ENCODE results near the gene ZCCHC14. TPM values are rescaled to one million over a fixed set of nuclear protein-coding genes. Genes with fewer than 3 reads are reported as not detected.

Gene ZCCHC14
- total RNA-seq, 1 experiment from 2014 or later: 37.8 TPM

DNA sequence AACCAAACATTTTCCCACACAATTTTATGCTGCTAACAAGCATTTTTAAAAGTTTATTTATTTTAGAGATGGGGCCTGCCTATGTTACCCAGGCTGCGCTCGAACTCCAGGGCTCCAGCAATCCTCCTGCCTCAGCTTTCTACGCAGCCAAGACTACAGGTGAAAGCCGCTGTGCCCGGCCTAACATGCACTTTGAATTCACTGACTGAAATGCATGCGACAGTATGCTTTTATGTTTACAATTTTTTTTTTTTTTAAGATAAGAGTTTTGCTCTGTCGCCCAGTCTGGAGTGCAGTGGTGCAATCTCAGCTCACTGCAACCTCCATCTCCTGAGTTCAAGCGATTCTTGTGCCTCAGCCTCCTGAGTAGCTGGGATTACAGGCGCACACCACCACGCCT lies 52.9 kb downstream of the ZCCHC14 start:
- DNase-seq (ENCODE audit: low read depth, low spot score): no peak
- peaks cover 46% of the 10 kb centered on the region for H3K79me2 ChIP-seq (ENCODE audit: insufficient read depth, low read length)
- peaks cover 10% of the 10 kb centered on the region; the same call in 1 of the 2 replicates for H4K20me1 ChIP-seq (ENCODE audit: insufficient read depth)
- no peaks in the 10 kb centered on the region for H3K9me3 ChIP-seq (ENCODE audit: control insufficient read depth in 1 of 2, insufficient read depth in 1 of 2, low read depth in 1 of 2, low read length in 2 of 2)
- TF ChIP-seq, protein P1, sequence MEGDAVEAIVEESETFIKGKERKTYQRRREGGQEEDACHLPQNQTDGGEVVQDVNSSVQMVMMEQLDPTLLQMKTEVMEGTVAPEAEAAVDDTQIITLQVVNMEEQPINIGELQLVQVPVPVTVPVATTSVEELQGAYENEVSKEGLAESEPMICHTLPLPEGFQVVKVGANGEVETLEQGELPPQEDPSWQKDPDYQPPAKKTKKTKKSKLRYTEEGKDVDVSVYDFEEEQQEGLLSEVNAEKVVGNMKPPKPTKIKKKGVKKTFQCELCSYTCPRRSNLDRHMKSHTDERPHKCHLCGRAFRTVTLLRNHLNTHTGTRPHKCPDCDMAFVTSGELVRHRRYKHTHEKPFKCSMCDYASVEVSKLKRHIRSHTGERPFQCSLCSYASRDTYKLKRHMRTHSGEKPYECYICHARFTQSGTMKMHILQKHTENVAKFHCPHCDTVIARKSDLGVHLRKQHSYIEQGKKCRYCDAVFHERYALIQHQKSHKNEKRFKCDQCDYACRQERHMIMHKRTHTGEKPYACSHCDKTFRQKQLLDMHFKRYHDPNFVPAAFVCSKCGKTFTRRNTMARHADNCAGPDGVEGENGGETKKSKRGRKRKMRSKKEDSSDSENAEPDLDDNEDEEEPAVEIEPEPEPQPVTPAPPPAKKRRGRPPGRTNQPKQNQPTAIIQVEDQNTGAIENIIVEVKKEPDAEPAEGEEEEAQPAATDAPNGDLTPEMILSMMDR (IDR thresholded peaks at IDR 0.05 in 2 of 3, conservative IDR thresholded peaks at IDR 0.05 in 1 of 3; ENCODE audit: borderline replicate concordance in 1 of 3, insufficient read depth in 1 of 3, low read depth in 2 of 3, low read length in 2 of 3): no peak
- TF ChIP-seq ZFX (IDR thresholded peaks at IDR 0.05): no peak
- no peak for ATAC-seq
- CTCF ChIA-PET: interaction anchor here (1.0 to 1.2 kb wide), 2 partner anchors 11 to 196 kb away, joined by 3 to 4 read pairs; no protein-coding TSS in a partner anchor
- intact Hi-C loops (cut with micrococcal nuclease): no loop called here
- H2AFZ ChIP-seq (ENCODE audit: low read depth, low read length, poor library complexity, severe bottlenecking): no peak overlapping the region
- H3K4me2 ChIP-seq (ENCODE audit: low read length): no peak overlapping the region
- no peaks in the 10 kb centered on the region for H3K36me3 ChIP-seq (ENCODE audit: control insufficient read depth in 1 of 2, insufficient read depth in 2 of 2, low read length in 2 of 2)
- no peak overlapping the region for H3K4me3 ChIP-seq (replicated peaks in 1 of 2; ENCODE audit: low read depth in 1 of 2, low read length in 2 of 2)
- no peaks in the 10 kb centered on the region for H3K9me2 ChIP-seq (ENCODE audit: insufficient read depth)
- no peak overlapping the region for H3K9ac ChIP-seq (ENCODE audit: low read length)
- no peaks in the 10 kb centered on the region for H3K4me1 ChIP-seq (ENCODE audit: control insufficient read depth in 1 of 2, insufficient read depth in 2 of 2, low read length in 2 of 2)
- POLR2A ChIA-PET: no interaction called here
- RAD21 ChIA-PET (ENCODE audit: low non-redundant PET in 1 of 2, low total read pairs in 2 of 2, uncharacterized antibody in 2 of 2, unreplicated experiment in 2 of 2): no interaction called here
- H3K27me3 ChIP-seq (ENCODE audit: insufficient read depth, low read length): no peaks in the 10 kb centered on the region
- BruUV-seq (replicated peaks): no TSS peak
- no peak overlapping the region for H3K27ac ChIP-seq (ENCODE audit: low read depth, low read length)

GRCh38 chr16:87438611-87438985 lies 54.2 kb downstream of the ZCCHC14 start:
- ChIA-PET RAD21 (ENCODE audit: low non-redundant PET in 1 of 2, low total read pairs in 2 of 2, uncharacterized antibody in 2 of 2, unreplicated experiment in 2 of 2) (no interaction called here), CTCF (interaction anchor here (1.3 kb wide), 1 partner anchor 23 kb away, joined by 3 read pairs; no protein-coding TSS in a partner anchor), POLR2A (no interaction called here)
- Histone ChIP-seq H4K20me1 (ENCODE audit: insufficient read depth) (peaks cover 10% of the 10 kb centered on the region; the same call in 1 of the 2 replicates), H3K9me2 (ENCODE audit: insufficient read depth) (no peaks in the 10 kb centered on the region), H2AFZ (ENCODE audit: low read depth, low read length, poor library complexity, severe bottlenecking) (no peak overlapping the region), H3K4me2 (ENCODE audit: low read length) (no peak overlapping the region), H3K4me3 (replicated peaks in 1 of 2; ENCODE audit: low read depth in 1 of 2, low read length in 2 of 2) (no peak overlapping the region), H3K27ac (ENCODE audit: low read depth, low read length) (no peak overlapping the region), H3K27me3 (ENCODE audit: insufficient read depth, low read length) (no peaks in the 10 kb centered on the region), H3K36me3 (ENCODE audit: control insufficient read depth in 1 of 2, insufficient read depth in 2 of 2, low read length in 2 of 2) (no peaks in the 10 kb centered on the region), H3K79me2 (ENCODE audit: insufficient read depth, low read length) (peaks cover 46% of the 10 kb centered on the region), H3K9ac (ENCODE audit: low read length) (no peak overlapping the region), H3K4me1 (ENCODE audit: control insufficient read depth in 1 of 2, insufficient read depth in 2 of 2, low read length in 2 of 2) (no peaks in the 10 kb centered on the region), H3K9me3 (ENCODE audit: control insufficient read depth in 1 of 2, insufficient read depth in 1 of 2, low read depth in 1 of 2, low read length in 2 of 2) (no peaks in the 10 kb centered on the region)
- no peak for DNase-seq (ENCODE audit: low read depth, low spot score)
- no peak for ATAC-seq
- intact Hi-C loops (cut with micrococcal nuclease): no loop called here
- no TSS peak for BruUV-seq (replicated peaks)
- no peak for TF ChIP-seq SRF (IDR thresholded peaks at IDR 0.05; ENCODE audit: low read depth)
- TF ChIP-seq MAX (IDR thresholded peaks at IDR 0.05): no peak
- no peak for TF ChIP-seq ZBTB33 (IDR thresholded peaks at IDR 0.05; ENCODE audit: extremely low read depth, insufficient replicate concordance, low read length)
- TF ChIP-seq FOSL1 (IDR thresholded peaks at IDR 0.05; ENCODE audit: low read depth): no peak
- TF ChIP-seq, protein P2, sequence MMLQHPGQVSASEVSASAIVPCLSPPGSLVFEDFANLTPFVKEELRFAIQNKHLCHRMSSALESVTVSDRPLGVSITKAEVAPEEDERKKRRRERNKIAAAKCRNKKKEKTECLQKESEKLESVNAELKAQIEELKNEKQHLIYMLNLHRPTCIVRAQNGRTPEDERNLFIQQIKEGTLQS (IDR thresholded peaks at IDR 0.05): no peak

Measured in HCT116 (cell line).